Mesenteric fat pad (tissue), 1 donor: ENCODE measurements around the gene AP4S1. TPM values are rescaled to one million over a fixed set of nuclear protein-coding genes. Genes with fewer than 3 reads are reported as not detected.

Experiments used
- DNase-seq: peaks from one replicate; pipeline ENCODE4 v3.0.0-alpha.2; 2020; ENCODE audit warnings: low spot score
- microRNA-seq: library from miRNA; unstranded; fragments of <30 nt; microRNA quantifications from one replicate; pipeline ENCODE4 v1.2.0, GENCODE V29; 2020; ENCODE audit warnings: borderline number of aligned reads
- total RNA-seq: library from RNA; stranded (reverse); fragmentation: NEBNext Ultra II Directional; extraction: Animal tissue kit (Norgen Biotek cat#: 25700); gene quantifications from one replicate; pipeline ENCODE4 v1.2.1, GENCODE V29; 2021
- donor health status: DM: yes; HTN: yes; CAD: no.

AP4S1 gene
- total RNA-seq, 1 donor from 2014 or later: 7.3 TPM

DNA sequence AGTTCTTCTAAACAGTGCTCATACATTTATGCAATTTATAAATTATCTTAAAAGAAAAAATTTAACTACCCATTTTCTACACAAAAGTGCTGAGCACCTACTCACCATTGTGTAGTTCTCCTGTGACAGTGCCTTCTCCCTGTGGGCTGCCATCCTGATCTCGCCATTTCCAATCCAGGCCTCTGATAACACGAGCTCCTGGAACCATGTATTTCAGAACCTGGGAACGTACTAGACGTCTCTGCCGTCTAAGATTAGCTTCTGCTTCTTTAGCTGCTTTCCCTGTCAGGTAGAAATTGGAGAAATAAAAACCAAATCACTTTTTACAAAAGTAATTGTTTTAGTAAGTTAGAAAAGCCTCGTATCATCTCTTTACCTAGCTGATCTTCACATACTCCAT lies 107.7 kb downstream of the AP4S1 start:
- no peak for DNase-seq

DNA sequence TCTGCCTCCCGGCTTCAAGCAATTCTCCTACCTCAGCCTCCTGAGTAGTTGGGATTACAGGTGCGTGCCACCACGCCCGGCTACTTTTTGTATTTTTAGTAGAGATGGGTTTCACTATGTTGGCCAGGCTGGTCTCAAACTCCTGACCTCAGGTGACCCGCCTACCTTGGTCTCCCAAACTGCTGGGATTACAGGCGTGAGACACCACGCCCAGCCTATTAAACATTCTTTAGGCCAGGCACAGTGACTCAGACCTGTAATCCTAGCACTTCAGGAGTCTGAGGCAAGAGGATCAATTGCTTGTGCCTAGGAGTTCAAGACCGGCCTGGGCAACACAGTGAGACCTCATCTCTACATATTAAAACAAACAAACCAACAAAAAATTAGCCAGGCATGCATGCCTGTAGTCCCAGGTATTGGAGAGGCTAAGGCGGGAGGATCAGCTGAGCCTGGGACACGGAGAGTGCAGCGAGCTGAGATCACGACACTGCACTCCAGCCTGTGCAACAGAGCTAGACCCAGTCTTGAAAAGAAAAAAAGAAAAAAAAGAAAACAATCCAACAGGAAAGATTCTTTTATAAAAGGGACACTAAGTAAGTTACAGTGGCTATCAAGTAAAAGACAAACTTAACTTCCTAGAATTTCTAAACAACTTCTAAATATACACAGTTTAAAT lies 111.9 kb downstream of the AP4S1 start:
- DNase-seq: no peak

DNA sequence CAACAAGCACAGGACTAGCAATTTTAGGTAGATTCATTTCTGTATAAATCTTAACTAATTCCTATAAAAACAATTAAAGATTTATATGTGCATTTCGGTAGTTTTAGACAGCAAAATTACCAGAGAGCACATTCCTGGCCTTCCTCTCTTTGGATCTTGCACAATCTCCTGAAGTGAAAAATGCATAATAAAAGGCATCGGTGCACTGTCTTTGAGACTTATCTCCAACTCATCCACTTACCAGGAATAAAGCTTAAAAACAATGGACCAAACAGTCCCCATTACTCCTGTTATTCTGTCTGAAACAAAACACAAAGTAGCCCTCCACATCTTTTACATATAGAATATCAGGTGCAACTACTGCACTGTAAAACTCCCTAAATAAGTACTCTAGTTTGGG lies 112.9 kb downstream of the AP4S1 start:
- DNase-seq: no peak

DNA sequence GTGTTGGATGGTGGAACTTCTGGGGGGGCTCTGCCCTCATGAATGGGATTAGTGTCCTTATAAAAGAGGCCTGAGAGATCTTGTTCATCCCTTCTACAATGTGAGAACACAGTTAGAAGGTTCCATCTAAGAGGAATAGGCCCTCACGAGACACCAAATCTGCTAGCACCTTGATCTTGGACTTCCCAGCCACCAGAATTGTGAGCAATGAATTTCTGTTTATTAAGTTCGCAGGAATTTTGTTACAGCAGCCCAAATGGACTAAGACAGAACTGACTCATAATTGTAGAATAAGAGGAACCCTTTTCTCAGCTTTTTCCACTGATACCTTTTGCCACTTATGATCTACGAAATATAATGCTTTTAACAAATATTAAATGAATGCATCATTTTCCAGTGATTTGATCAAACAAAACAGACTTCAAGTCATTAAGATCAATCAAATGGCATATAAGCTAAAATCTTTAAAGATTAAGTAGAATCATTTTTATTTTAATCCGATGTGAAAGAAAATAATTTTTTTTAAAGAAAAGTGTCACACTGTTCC lies 113.9 kb downstream of the AP4S1 start:
- no peak for DNase-seq

DNA sequence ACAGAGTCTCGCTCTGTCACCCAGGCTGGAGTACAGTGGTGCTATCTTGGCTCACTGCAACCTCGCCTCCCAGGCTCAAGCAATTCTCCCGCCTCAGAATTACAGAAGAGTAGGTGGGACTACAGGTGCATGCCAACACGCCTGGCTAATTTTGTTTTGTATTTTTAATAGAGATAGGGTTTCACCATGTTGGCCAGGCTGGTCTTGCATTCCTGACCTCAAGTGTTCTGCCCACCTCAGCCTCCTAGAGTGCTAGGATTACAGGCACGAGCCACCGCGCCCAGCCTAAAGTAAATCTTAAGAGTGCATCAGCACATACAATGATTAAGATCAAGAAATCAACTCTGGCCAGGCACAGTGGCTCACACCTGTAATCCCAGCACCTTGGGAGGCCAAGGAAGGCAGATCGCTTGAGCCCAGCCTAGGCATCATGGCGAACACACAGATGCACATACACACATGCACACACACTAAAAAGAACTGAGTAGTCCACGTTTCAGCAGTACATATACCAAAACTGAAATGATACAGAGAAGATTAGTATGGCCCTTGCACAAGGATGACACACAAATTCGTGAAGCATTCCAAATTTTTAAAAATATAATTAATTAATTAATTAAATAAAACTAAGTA lies 117.1 kb downstream of the AP4S1 start:
- no peak for DNase-seq

Small RNA genes within 50 kb of the gene (microRNA-seq; reads per million reads assigned to microRNA genes)
- gene MIR624: 5.1 reads per million

Other genes starting within 250 kb of the AP4S1 start
- 5.8 TPM for gene COCH, start 151.1 kb upstream of the AP4S1 start, total RNA-seq
- 42.0 TPM for gene STRN3, start 730 bp downstream of the AP4S1 start, total RNA-seq
- gene HECTD1, start 182.1 kb downstream of the AP4S1 start, total RNA-seq: 164 TPM